ENCODE data around the gene TMEM200A. TPM values are rescaled to one million over a fixed set of nuclear protein-coding genes. Genes with fewer than 3 reads are reported as not detected.
A peak's percentile ranks its signal among the peaks of the same experiment; 100 is the strongest.

The TMEM200A gene
- total and polyA plus RNA-seq, 2 of the 8 experiments (the other 6 are each of a cell fraction or from before 2014, with no cell fraction given), result 6.2 to 13.9 TPM

DNA sequence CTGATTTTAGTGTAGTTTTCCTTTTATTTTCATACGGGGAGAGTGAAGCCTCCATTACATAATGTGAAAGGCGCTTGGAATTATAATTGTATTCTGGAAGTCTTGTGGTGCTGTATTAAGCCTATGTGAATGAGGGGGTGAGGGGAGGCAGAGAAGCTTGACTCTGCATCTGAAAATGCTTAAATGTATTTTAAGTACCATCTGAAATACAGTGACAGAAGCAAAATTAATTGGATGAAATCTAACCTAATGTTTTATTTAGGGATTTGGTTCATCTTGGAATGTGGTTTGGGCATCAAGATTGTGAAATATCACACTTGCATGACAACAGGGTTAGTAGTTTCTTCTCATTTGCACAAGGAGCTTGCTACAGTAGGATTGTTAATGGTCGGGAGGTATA, 41.2 kb downstream of the TMEM200A start:
- Histone ChIP-seq H3K18ac (ENCODE audit: extremely low read depth, low read length) (no peak overlapping the region), H2AK5ac (ENCODE audit: low read depth, low read length) (no peak overlapping the region), H2BK5ac (ENCODE audit: low read depth, low read length) (no peak overlapping the region), H2BK20ac (ENCODE audit: low read length) (no peak overlapping the region), H3K27ac (ENCODE audit: low read depth, low read length) (no peak overlapping the region), H3K9me3 (ENCODE audit: insufficient read depth in 2 of 2, low read depth in 1 of 2, low read length in 1 of 2) (0 out of 4 replicates have a peak, but pooled peaks cover 0 to under 1% of the 10 kb centered on the region in 2 experiments), H3K4me2 (ENCODE audit: insufficient read depth in 1 of 2, low read depth in 2 of 2, low read length in 2 of 2) (peak overlapping the region in 1 of 2 experiments; percentile 40; a peak in 1 of 4 replicates), H3K4ac (replicated peaks; ENCODE audit: insufficient read length, low read depth, low read length) (no peak overlapping the region), H2BK12ac (ENCODE audit: low read depth, low read length) (no peak overlapping the region), H3K56ac (replicated peaks; ENCODE audit: insufficient read length, low read depth, low read length) (no peak overlapping the region), H3K4me1 (replicated peaks in 1 of 4; ENCODE audit: control insufficient read depth in 3 of 4, insufficient read depth in 4 of 4, low read length in 3 of 4) (peaks cover 3 to 9% (median 5%) of the 10 kb centered on the region in 4 experiments; a peak in 4 of 7 replicates), H3K4me3 (ENCODE audit: extremely low read depth in 1 of 4, insufficient read depth in 2 of 4, low read depth in 3 of 4, low read length in 4 of 4) (no peak overlapping the region), H3K79me1 (ENCODE audit: low read depth, low read length) (no peaks in the 10 kb centered on the region; the same call in 1 of the 2 replicates), H3K27me3 (replicated peaks in 1 of 4; ENCODE audit: control insufficient read depth in 3 of 4, extremely low read depth in 1 of 4, insufficient read depth in 3 of 4, low read length in 3 of 4) (no peaks in the 10 kb centered on the region), H4K20me1 (replicated peaks in 1 of 2; ENCODE audit: control insufficient read depth in 1 of 2, insufficient read depth in 2 of 2, low read length in 2 of 2) (no peaks in the 10 kb centered on the region), H2BK120ac (replicated peaks; ENCODE audit: low read depth, low read length) (no peak overlapping the region), H4K8ac (ENCODE audit: extremely low read depth, insufficient read depth, low read length) (no peak overlapping the region), H4K91ac (replicated peaks; ENCODE audit: insufficient read length, low read length) (no peak overlapping the region), H3K23me2 (ENCODE audit: low read depth, low read length) (no peaks in the 10 kb centered on the region), H3K14ac (ENCODE audit: insufficient read length) (no peak overlapping the region), H2BK15ac (ENCODE audit: low read length) (no peak overlapping the region), H3K79me2 (ENCODE audit: control insufficient read depth in 1 of 2, insufficient read depth in 2 of 2, low read length in 2 of 2) (peaks cover 0 to 11% of the 10 kb centered on the region in 2 experiments; a peak in 2 of 4 replicates), H3K23ac (ENCODE audit: insufficient read length) (no peak overlapping the region), H3K36me3 (ENCODE audit: control insufficient read depth in 2 of 4, insufficient read depth in 4 of 4, low read length in 3 of 4) (no peaks in the 10 kb centered on the region), H2AFZ (ENCODE audit: low read length) (no peak overlapping the region), H4K5ac (ENCODE audit: insufficient read length, low read depth, low read length) (no peak overlapping the region), H3K9ac (replicated peaks in 1 of 4; ENCODE audit: extremely low read depth in 1 of 4, low read depth in 3 of 4, low read length in 3 of 4) (no peak overlapping the region)
- POLR2A ChIA-PET (ENCODE audit: partially characterized antibody), result no interaction called here
- CTCF ChIA-PET (ENCODE audit: partially characterized antibody), result interaction anchor here (1.3 kb wide), 1 partner anchor 291 kb away, joined by 5 read pairs; no protein-coding TSS in a partner anchor
- WGBS, 2 experiments (ENCODE audit: extremely low coverage in 1 of 2, insufficient coverage in 1 of 2, insufficient read length in 1 of 2, insufficient replicate concordance in 2 of 2, low coverage in 1 of 2, low lambda C conversion rate in 2 of 2, missing lambda C conversion rate in 1 of 2), result 43% methylated on average over 3 of the region's 3 CpGs; no CpG with 5 or more reads in 1 of the 2 experiments
- no peak for FAIRE-seq
- no peak for DNase-seq (ENCODE audit: low read depth in 1 of 2, low spot score in 2 of 2)
- TF ChIP-seq CEBPB (IDR thresholded peaks at IDR 0.05; ENCODE audit: low read depth, low read length), result peak; percentile 81
- TF ChIP-seq ATF3 (IDR thresholded peaks at IDR 0.05; ENCODE audit: insufficient read depth, low read depth, low read length), result no peak
- no peak for TF ChIP-seq CBX5 (IDR thresholded peaks at IDR 0.05; ENCODE audit: low read depth, low read length)
- no peak for TF ChIP-seq PHF8 (conservative IDR thresholded peaks at IDR 0.05; ENCODE audit: low read depth, low read length)
- no peak for TF ChIP-seq BCL11A (IDR thresholded peaks at IDR 0.05; ENCODE audit: low read depth in 2 of 2, low read length in 2 of 2)
- TF ChIP-seq KDM5A (IDR thresholded peaks at IDR 0.05; ENCODE audit: low read length), result no peak
